ENCODE results near the gene GPR180.

GPR180 gene

GRCh38 chr13:94601446-94602431 lies at the start of gene GPR180:
Gene GPR180 (plus strand): TSS chr13:94601857. CDS start chr13:94601928, 71 bp downstream.
- DNase-seq (ENCODE audit: low read depth) = peak; percentile 84

- DNase-seq (ENCODE audit: low read depth) = no peak
Measured at GRCh38 chr13:94552095-94552494, 49.6 kb upstream of the GPR180 start.

- no peak for DNase-seq (ENCODE audit: low read depth)
Measured at GRCh38 chr13:94553766-94554165, 47.9 kb upstream of the GPR180 start.

- DNase-seq (ENCODE audit: low read depth) = no peak
Measured at GRCh38 chr13:94556041-94556440, 45.6 kb upstream of the GPR180 start.

- DNase-seq (ENCODE audit: low read depth) = no peak
Measured at GRCh38 chr13:94556621-94557020, 45.0 kb upstream of the GPR180 start.

- no peak for DNase-seq (ENCODE audit: low read depth)
Measured at GRCh38 chr13:94557684-94558235, 43.9 kb upstream of the GPR180 start.

- no peak for DNase-seq (ENCODE audit: low read depth)
Measured at GRCh38 chr13:94558716-94559115, 42.9 kb upstream of the GPR180 start.

- DNase-seq (ENCODE audit: low read depth) = no peak
Measured at GRCh38 chr13:94559222-94559795, 42.3 kb upstream of the GPR180 start.

GRCh38 chr13:94560116-94560515 lies 41.5 kb upstream of the GPR180 start:
- no peak for DNase-seq (ENCODE audit: low read depth)

- DNase-seq (ENCODE audit: low read depth) = no peak
Measured at GRCh38 chr13:94561126-94561525, 40.5 kb upstream of the GPR180 start.

- no peak for DNase-seq (ENCODE audit: low read depth)
Measured at GRCh38 chr13:94567581-94567980, 34.1 kb upstream of the GPR180 start.

GRCh38 chr13:94568443-94568842 lies 33.2 kb upstream of the GPR180 start:
- no peak for DNase-seq (ENCODE audit: low read depth)

- DNase-seq (ENCODE audit: low read depth) = no peak
Measured at GRCh38 chr13:94569615-94570014, 32.0 kb upstream of the GPR180 start.

GRCh38 chr13:94579063-94579462 lies 22.6 kb upstream of the GPR180 start:
- no peak for DNase-seq (ENCODE audit: low read depth)

GRCh38 chr13:94583926-94584325 lies 17.7 kb upstream of the GPR180 start:
- no peak for DNase-seq (ENCODE audit: low read depth)

GRCh38 chr13:94585543-94586101 lies 16.0 kb upstream of the GPR180 start:
- no peak for DNase-seq (ENCODE audit: low read depth)

- no peak for DNase-seq (ENCODE audit: low read depth)
Measured at GRCh38 chr13:94586371-94586770, 15.3 kb upstream of the GPR180 start.

GRCh38 chr13:94588541-94588940 lies 13.1 kb upstream of the GPR180 start:
- no peak for DNase-seq (ENCODE audit: low read depth)

- no peak for DNase-seq (ENCODE audit: low read depth)
Measured at GRCh38 chr13:94590744-94591143, 10.9 kb upstream of the GPR180 start.

- DNase-seq (ENCODE audit: low read depth) = no peak
Measured at GRCh38 chr13:94595001-94595949, 6.4 kb upstream of the GPR180 start.

GRCh38 chr13:94595950-94596574 lies 5.6 kb upstream of the GPR180 start, which contains the start of gene TGDS:
Gene TGDS (minus strand): TSS chr13:94596152. CDS start chr13:94596136, 16 bp downstream.
- peak; percentile 78 for DNase-seq (ENCODE audit: low read depth)

Measured in stimulated activated CD8-positive, alpha-beta memory T cell treated with anti-CD3 and anti-CD28 coated beads, Interleukin-12 subunit alpha, Interleukin-12 subunit beta, amount 100 ng/mL, for 4 hours (primary cell).